ENCODE data around the gene ALPG. TPM values are rescaled to one million over a fixed set of nuclear protein-coding genes. Genes with fewer than 3 reads are reported as not detected.
A peak's percentile ranks its signal among the peaks of the same experiment; 100 is the strongest.
"Not testable (repeated sequence)": the region's sequence is repeated elsewhere in the genome, so short reads cannot be mapped to it uniquely, and the experiment has no call there.

The ALPG gene
- total and polyA plus RNA-seq, 2 of the 13 experiments (the other 11 are each of a cell fraction or from before 2014, with no cell fraction given): not detected

- 0 out of 2 replicates have a peak, but pooled peaks have one; percentile 24 for TF ChIP-seq ZNF234 (CRISPR knock-in tag; conservative IDR thresholded peaks at IDR 0.05)
These were observed 37.3 kb upstream of the ALPG start (continued) for GRCh38 chr2:232369126-232369951.

- CTCF ChIA-PET (ENCODE audit: low intra/inter-chr PET ratio, low total read pairs); H3K79me2 ChIP-seq (ENCODE audit: insufficient read depth, low read length); POLR2A ChIA-PET; H2AFZ ChIP-seq (ENCODE audit: low read length); BruUV-seq (replicated peaks); H3K4me3 ChIP-seq (replicated peaks in 1 of 3; ENCODE audit: insufficient read depth in 1 of 3, low read depth in 2 of 3, low read length in 3 of 3); H3K9ac ChIP-seq (ENCODE audit: insufficient read depth, low read depth, low read length); H3K4me2 ChIP-seq (ENCODE audit: low read depth, low read length); H3K36me3 ChIP-seq (replicated peaks in 1 of 2; ENCODE audit: control insufficient read depth in 1 of 2, insufficient read depth in 2 of 2, low read length in 2 of 2); intact Hi-C loops (cut with micrococcal nuclease; ENCODE audit: unreplicated experiment); DNase-seq (ENCODE audit: low spot score); H3K9me3 ChIP-seq (ENCODE audit: low read length); H4K20me1 ChIP-seq (ENCODE audit: insufficient read depth, low read length); H3K27ac ChIP-seq (ENCODE audit: extremely low read length, insufficient read depth, low read length); in situ Hi-C loops (cut with HindIII; ENCODE audit: extremely low pct_ligation_motif_present, low pct_unique_long_range_greater_than_20kb): not testable (repeated sequence)
- Histone ChIP-seq H3K27me3 (ENCODE audit: control insufficient read depth in 1 of 2, insufficient read depth in 2 of 2, low read length in 2 of 2) (peaks cover 1 to 44% of the 10 kb centered on the region in 2 experiments; a peak in 3 of 5 replicates), H3K4me1 (ENCODE audit: insufficient read depth, low read length) (peaks cover 29% of the 10 kb centered on the region)
- ATAC-seq (peak; percentile 31), FAIRE-seq (peak; percentile 42)
- WGBS (ENCODE audit: low lambda C conversion rate): 27% methylated on average over 6 of the region's 12 CpGs
These were observed 36.6 kb upstream of the ALPG start for GRCh38 chr2:232370007-232370406.

- Histone ChIP-seq H3K27ac (ENCODE audit: extremely low read length, insufficient read depth, low read length) (no peak overlapping the region), H3K9me3 (ENCODE audit: low read length) (no peaks in the 10 kb centered on the region), H3K27me3 (ENCODE audit: control insufficient read depth in 1 of 2, insufficient read depth in 2 of 2, low read length in 2 of 2) (peaks cover 5 to 60% of the 10 kb centered on the region in 2 experiments; a peak in 4 of 5 replicates), H4K20me1 (ENCODE audit: insufficient read depth, low read length) (no peaks in the 10 kb centered on the region; the same call in 1 of the 2 replicates), H3K9ac (ENCODE audit: insufficient read depth, low read depth, low read length) (no peak overlapping the region), H3K4me3 (replicated peaks in 1 of 3; ENCODE audit: insufficient read depth in 1 of 3, low read depth in 2 of 3, low read length in 3 of 3) (no peak overlapping the region), H3K4me2 (ENCODE audit: low read depth, low read length) (no peak overlapping the region), H2AFZ (ENCODE audit: low read length) (no peak overlapping the region), H3K36me3 (replicated peaks in 1 of 2; ENCODE audit: control insufficient read depth in 1 of 2, insufficient read depth in 2 of 2, low read length in 2 of 2) (no peaks in the 10 kb centered on the region), H3K4me1 (ENCODE audit: insufficient read depth, low read length) (peaks cover 9% of the 10 kb centered on the region), H3K79me2 (ENCODE audit: insufficient read depth, low read length) (no peaks in the 10 kb centered on the region)
- TF ChIP-seq ZBTB33 (CRISPR knock-in tag; IDR thresholded peaks at IDR 0.05): peak; percentile 60; the same call in 1 of the 2 replicates
- no peak for TF ChIP-seq MXD4 (CRISPR knock-in tag; IDR thresholded peaks at IDR 0.05)
- peak; percentile 78 for TF ChIP-seq CEBPB (IDR thresholded peaks at IDR 0.05; ENCODE audit: borderline replicate concordance, low read depth, low read length)
- no peak for FAIRE-seq
- no TSS peak for BruUV-seq (replicated peaks)
- no peak for DNase-seq (ENCODE audit: low spot score)
- intact Hi-C loops (cut with micrococcal nuclease; ENCODE audit: unreplicated experiment) (no loop called here), in situ Hi-C loops (cut with HindIII; ENCODE audit: extremely low pct_ligation_motif_present, low pct_unique_long_range_greater_than_20kb) (no loop called here)
- CTCF ChIA-PET (ENCODE audit: low intra/inter-chr PET ratio, low total read pairs): no interaction called here
- 47% methylated on average over 18 of the region's 18 CpGs for WGBS (ENCODE audit: low lambda C conversion rate)
- POLR2A ChIA-PET: no interaction called here
- no peak for ATAC-seq
These were observed 34.1 kb upstream of the ALPG start for GRCh38 chr2:232372231-232373208.

All from HepG2 (cell line).